ENCODE data around the gene SPATA20.

Gene SPATA20

GRCh38 chr17:50576864-50577263 is 29.9 kb downstream of the SPATA20 start:
- POLR2A ChIA-PET, result no interaction called here
- CTCF ChIA-PET, result interaction anchor here (1.2 kb wide), 1 partner anchor 54 kb away, joined by 5 read pairs; no protein-coding TSS in a partner anchor
- DNase-seq (ENCODE audit: extremely low spot score), result no peak
- no peak for TF ChIP-seq CTCF (IDR thresholded peaks at IDR 0.05; ENCODE audit: control extremely low read depth, extremely low read depth, low read depth, missing control alignments)

GRCh38 chr17:50577451-50577954 is 30.5 kb downstream of the SPATA20 start:
- no peak for TF ChIP-seq CTCF (IDR thresholded peaks at IDR 0.05; ENCODE audit: control extremely low read depth, extremely low read depth, low read depth, missing control alignments)
- ChIA-PET CTCF (interaction anchor here (0.9 to 1.2 kb wide), 2 partner anchors 27 to 53 kb away, joined by 3 to 5 read pairs; no protein-coding TSS in a partner anchor), POLR2A (no interaction called here)
- DNase-seq (ENCODE audit: extremely low spot score), result no peak

GRCh38 chr17:50578173-50578572 is 31.2 kb downstream of the SPATA20 start:
- DNase-seq (ENCODE audit: extremely low spot score), result no peak
- ChIA-PET POLR2A (no interaction called here), CTCF (interaction anchor here (0.9 to 1.6 kb wide), 3 partner anchors 10 to 52 kb away, joined by 3 to 5 read pairs (median 3); no protein-coding TSS in a partner anchor)
- no peak for TF ChIP-seq CTCF (IDR thresholded peaks at IDR 0.05; ENCODE audit: control extremely low read depth, extremely low read depth, low read depth, missing control alignments)

- no peak for TF ChIP-seq CTCF (IDR thresholded peaks at IDR 0.05; ENCODE audit: control extremely low read depth, extremely low read depth, low read depth, missing control alignments)
- CTCF ChIA-PET, result interaction anchor here (1.6 kb wide), 1 partner anchor 11 kb away, joined by 3 read pairs; no protein-coding TSS in a partner anchor
- no peak for DNase-seq (ENCODE audit: extremely low spot score)
- POLR2A ChIA-PET, result no interaction called here
Measured at GRCh38 chr17:50579399-50579798, 32.4 kb downstream of the SPATA20 start.

GRCh38 chr17:50580646-50581045 is 33.7 kb downstream of the SPATA20 start:
- ChIA-PET POLR2A (no interaction called here), CTCF (no interaction called here)
- no peak for TF ChIP-seq CTCF (IDR thresholded peaks at IDR 0.05; ENCODE audit: control extremely low read depth, extremely low read depth, low read depth, missing control alignments)
- no peak for DNase-seq (ENCODE audit: extremely low spot score)

- no peak for TF ChIP-seq CTCF (IDR thresholded peaks at IDR 0.05; ENCODE audit: control extremely low read depth, extremely low read depth, low read depth, missing control alignments)
- ChIA-PET POLR2A (no interaction called here), CTCF (no interaction called here)
- no peak for DNase-seq (ENCODE audit: extremely low spot score)
Measured at GRCh38 chr17:50581316-50581715, 34.3 kb downstream of the SPATA20 start.

Data from GM10248 (cell line).